Transverse colon (tissue), 4 donors: ENCODE results near the gene LRBA. TPM values are rescaled to one million over a fixed set of nuclear protein-coding genes. Genes with fewer than 3 reads are reported as not detected.

Experiments
- DNase-seq: peaks from one replicate; pipeline ENCODE4 v3.0.0-alpha.2; 2019
- H3K27ac ChIP-seq, 4 donors: fragments of 200-600 bp; sonication (generic); 2 replicates each; pipeline ENCODE4 v1.5.1; 2016 to 2018; ENCODE audit warnings: inconsistent platforms in 4 of 4
- H3K27me3 ChIP-seq: fragments of 200-600 bp; sonication (generic); 2 replicates; pipeline ENCODE4 v1.5.1; 2017; ENCODE audit warnings: inconsistent platforms
- H3K36me3 ChIP-seq, 4 donors: fragments of 200-600 bp; sonication (generic); 2 replicates each; pipeline ENCODE4 v1.5.1; 2017 to 2019; ENCODE audit warnings: inconsistent platforms in 4 of 4
- H3K4me1 ChIP-seq, 4 donors: fragments of 200-600 bp; sonication (generic); 2 replicates each; pipeline ENCODE4 v1.5.1; 2017 to 2020; ENCODE audit warnings: inconsistent platforms in 4 of 4
- H3K4me3 ChIP-seq, 4 donors: fragments of 200-600 bp; sonication (generic); 1 replicate in 1 of 4; 2 replicates in 3 of 4; pipeline versions ENCODE4 v1.5.1 to v1.6.1; 2017 to 2019; ENCODE audit warnings: inconsistent platforms in 4 of 4
- H3K9me3 ChIP-seq, 2 donors: fragments of 200-600 bp; sonication (generic); 2 replicates each; pipeline ENCODE4 v1.5.1; 2017 to 2019; ENCODE audit warnings: inconsistent platforms in 2 of 2
- CTCF ChIP-seq, 5 experiments: fragments of 200-600 bp in 3 of 5; fragments of 450-650 bp in 2 of 5; sonication (generic) in 3 of 5; IDR thresholded peaks; 1 replicate in 2 of 5; 2 replicates in 3 of 5; pipeline ENCODE4 v1.5.1; 2016 to 2017; ENCODE audit warnings: antibody characterized with exemption in 5 of 5, inconsistent platforms in 3 of 5, mild to moderate bottlenecking in 2 of 5, moderate library complexity in 1 of 5
- EP300 ChIP-seq: sonication (generic); formaldehyde crosslinking; IDR thresholded peaks from one replicate; pipeline ENCODE4 v1.6.1; 2017; ENCODE audit warnings: antibody characterized with exemption, low read depth
- POLR2A ChIP-seq: fragments of 450-650 bp; IDR thresholded peaks from one replicate; pipeline ENCODE4 v1.6.1; 2016; ENCODE audit warnings: antibody characterized with exemption, mild to moderate bottlenecking, moderate library complexity
- POLR2AphosphoS5 ChIP-seq, 3 donors: sonication (generic); formaldehyde crosslinking; IDR thresholded peaks; one replicate each; pipeline ENCODE4 v1.6.1; 2016; ENCODE audit warnings: antibody characterized with exemption in 3 of 3
- WGBS, 2 donors: methylation state at CpG; one replicate each; pipeline ENCODE4 v1.1.5; 2018; ENCODE audit warnings: low coverage in 1 of 2; 5-methylcytosine and 5-hydroxymethylcytosine counted together
- in situ Hi-C, 4 donors: fragments of 200-750 bp; cut with MboI; loops; one replicate each; pipeline versions ENCODE4 v1.15.0 to v1.15.1; 2017; ENCODE audit warnings: low sequenced_read_pairs in 3 of 4, low pct_ligation_motif_present in 1 of 4, low pct_unique_long_range_greater_than_20kb in 1 of 4
- intact Hi-C: fragments of 100-400 bp; cut with DNase I; formaldehyde crosslinking; loops from one replicate; pipeline ENCODE4 v1.15.1; 2023; ENCODE audit warnings: low total_unique reads
- total RNA-seq, 4 donors: library from RNA; depleted of rRNA; stranded (reverse); fragments of >200 nt; gene quantifications; one replicate each; pipeline ENCODE4 v1.1.0, GENCODE V29; 2016

The LRBA gene
- total RNA-seq, 4 donors from 2014 or later = 82.7 to 125 (median 112) TPM

GRCh38 chr4:150268444-150268843 lies 746.6 kb downstream of the LRBA start:
- WGBS, 2 donors = 90 to 100% methylated on average over 1 of the region's 1 CpG
- no peaks in the 10 kb centered on the region for H3K4me1 ChIP-seq

GRCh38 chr4:150265806-150266205 lies 749.3 kb downstream of the LRBA start:
- Histone ChIP-seq H3K27ac (no peak overlapping the region), H3K27me3 (no peaks in the 10 kb centered on the region), H3K4me3 (no peak overlapping the region), H3K36me3 (peaks cover 0 to 4% (median 1%) of the 10 kb centered on the region in 4 donors), H3K9me3 (no peaks in the 10 kb centered on the region), H3K4me1 (no peaks in the 10 kb centered on the region)
- WGBS, 2 donors = 100% methylated on average over 1 of the region's 1 CpG
- DNase-seq = no peak
- no peak for TF ChIP-seq CTCF (IDR thresholded peaks at IDR 0.05)
- no peak for TF ChIP-seq POLR2A
- TF ChIP-seq POLR2AphosphoS5 (IDR thresholded peaks at IDR 0.05) = no peak
- TF ChIP-seq EP300 = no peak
- in situ Hi-C loops (no loop called here), intact Hi-C loops (no loop called here)

More at GRCh38 chr4:150268444-150268843, 746.6 kb downstream of the LRBA start:
- Histone ChIP-seq H3K27me3 (no peaks in the 10 kb centered on the region), H3K4me3 (no peak overlapping the region), H3K36me3 (peaks cover 0 to 11% (median 3%) of the 10 kb centered on the region in 4 donors), H3K27ac (no peak overlapping the region), H3K9me3 (no peaks in the 10 kb centered on the region)
- TF ChIP-seq EP300 (no peak), CTCF (IDR thresholded peaks at IDR 0.05) (no peak), POLR2AphosphoS5 (IDR thresholded peaks at IDR 0.05) (no peak), POLR2A (no peak)
- DNase-seq = no peak
- intact Hi-C loops (no loop called here), in situ Hi-C loops (no loop called here)

- Histone ChIP-seq H3K27ac (no peak overlapping the region), H3K9me3 (no peaks in the 10 kb centered on the region), H3K4me1 (no peaks in the 10 kb centered on the region), H3K4me3 (no peak overlapping the region), H3K27me3 (no peaks in the 10 kb centered on the region), H3K36me3 (peaks cover 0 to 4% (median under 1%) of the 10 kb centered on the region in 4 donors)
- intact Hi-C loops = no loop called here
- 72 to 79% methylated on average over 6 of the region's 6 CpGs for WGBS, 2 donors
- TF ChIP-seq EP300 = no peak
- TF ChIP-seq POLR2AphosphoS5 (IDR thresholded peaks at IDR 0.05) = no peak
- no peak for TF ChIP-seq POLR2A
- TF ChIP-seq CTCF (IDR thresholded peaks at IDR 0.05) = no peak
- in situ Hi-C loops = no loop called here
- no peak for DNase-seq
Measured at GRCh38 chr4:150264595-150265161, 750.4 kb downstream of the LRBA start.

GRCh38 chr4:150262611-150263010 lies 752.5 kb downstream of the LRBA start:
- Histone ChIP-seq H3K9me3 (no peaks in the 10 kb centered on the region), H3K27ac (no peak overlapping the region), H3K4me1 (peaks cover 0 to 19% (median 4%) of the 10 kb centered on the region in 4 donors), H3K4me3 (no peak overlapping the region), H3K27me3 (no peaks in the 10 kb centered on the region), H3K36me3 (peaks cover 0 to 4% (median under 1%) of the 10 kb centered on the region in 4 donors)
- intact Hi-C loops (no loop called here), in situ Hi-C loops (no loop called here)
- WGBS, 2 donors = 94% methylated on average over 6 of the region's 6 CpGs; no CpG with 5 or more reads in 1 of the 2 donors
- TF ChIP-seq POLR2A (no peak), CTCF (IDR thresholded peaks at IDR 0.05) (no peak), EP300 (no peak), POLR2AphosphoS5 (IDR thresholded peaks at IDR 0.05) (no peak)
- DNase-seq = no peak
